ENCODE data around the gene PCBP3.

DNA sequence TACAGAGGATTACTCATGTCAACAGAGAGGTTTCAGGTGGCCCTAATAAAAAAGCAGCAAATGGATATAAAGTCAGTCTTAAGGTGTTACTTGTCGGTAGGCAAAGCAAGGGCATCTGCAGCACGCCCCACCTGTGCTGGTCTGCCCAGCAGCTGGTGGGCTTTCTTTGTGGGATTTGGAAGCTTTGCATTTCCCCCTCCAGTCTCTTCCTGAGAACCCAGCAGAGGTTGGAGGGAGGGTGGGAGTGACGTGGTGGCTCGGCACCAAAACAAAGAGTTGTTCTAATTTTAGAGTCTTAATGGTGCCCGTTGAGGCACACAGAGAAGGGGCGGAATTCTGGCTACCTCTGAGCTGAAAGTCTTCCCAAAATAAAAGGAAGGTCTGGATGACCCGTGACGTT lies 4.8 kb upstream of the PCBP3 start:
- TF ChIP-seq, protein P1, sequence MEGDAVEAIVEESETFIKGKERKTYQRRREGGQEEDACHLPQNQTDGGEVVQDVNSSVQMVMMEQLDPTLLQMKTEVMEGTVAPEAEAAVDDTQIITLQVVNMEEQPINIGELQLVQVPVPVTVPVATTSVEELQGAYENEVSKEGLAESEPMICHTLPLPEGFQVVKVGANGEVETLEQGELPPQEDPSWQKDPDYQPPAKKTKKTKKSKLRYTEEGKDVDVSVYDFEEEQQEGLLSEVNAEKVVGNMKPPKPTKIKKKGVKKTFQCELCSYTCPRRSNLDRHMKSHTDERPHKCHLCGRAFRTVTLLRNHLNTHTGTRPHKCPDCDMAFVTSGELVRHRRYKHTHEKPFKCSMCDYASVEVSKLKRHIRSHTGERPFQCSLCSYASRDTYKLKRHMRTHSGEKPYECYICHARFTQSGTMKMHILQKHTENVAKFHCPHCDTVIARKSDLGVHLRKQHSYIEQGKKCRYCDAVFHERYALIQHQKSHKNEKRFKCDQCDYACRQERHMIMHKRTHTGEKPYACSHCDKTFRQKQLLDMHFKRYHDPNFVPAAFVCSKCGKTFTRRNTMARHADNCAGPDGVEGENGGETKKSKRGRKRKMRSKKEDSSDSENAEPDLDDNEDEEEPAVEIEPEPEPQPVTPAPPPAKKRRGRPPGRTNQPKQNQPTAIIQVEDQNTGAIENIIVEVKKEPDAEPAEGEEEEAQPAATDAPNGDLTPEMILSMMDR (IDR thresholded peaks at IDR 0.05 in 4 of 5, conservative IDR thresholded peaks at IDR 0.05 in 1 of 5), result no peak
- no peak for TF ChIP-seq POLR2A (IDR thresholded peaks at IDR 0.05)

Data from gastrocnemius medialis (tissue), 4 donors.